Immature natural killer cell (primary cell): ENCODE measurements around the gene PTCRA. TPM values are rescaled to one million over a fixed set of nuclear protein-coding genes. Genes with fewer than 3 reads are reported as not detected.

ENCODE experiments used
- polyA plus RNA-seq, 3 donors: library from polyadenylated mRNA; unstranded; fragments of 300-500 nt; fragmentation: Illumina TruSeq; gene quantifications; one replicate each; pipeline ENCODE4 v1.2.3, GENCODE V29; 2021

Gene PTCRA
- polyA plus RNA-seq, 3 donors from 2014 or later = 0.62 to 3.1 TPM; not detected in 1

Other genes with a start within 250 kb of the PTCRA start
- gene PRPH2, start 193.5 kb upstream of the PTCRA start, polyA plus RNA-seq = under 1 TPM in 2 of 3 donors, not detected in 1; 0.08 to 0.25 TPM
- 100 to 1,000 TPM; 109 to 140 (median 134) TPM for gene TBCC, start 169.9 kb upstream of the PTCRA start, polyA plus RNA-seq
- 1 to 10 TPM; 1.9 to 5.3 (median 2.4) TPM for gene BICRAL, start 134.0 kb upstream of the PTCRA start, polyA plus RNA-seq
- 10 to 100 TPM; 42.4 to 90.8 (median 50.5) TPM for gene RPL7L1, start 36.4 kb upstream of the PTCRA start, polyA plus RNA-seq
- 100 to 1,000 TPM in 2 of 3 donors, 10 to 100 TPM in 1; 92.9 to 129 (median 119) TPM for gene CNPY3, start 13.4 kb downstream of the PTCRA start, polyA plus RNA-seq
- under 1 TPM in 1 of 3 donors, not detected in 2; 0.55 TPM for gene GNMT, start 44.7 kb downstream of the PTCRA start, polyA plus RNA-seq
- 10 to 100 TPM; 12.2 to 18.1 (median 16.4) TPM for gene PEX6, start 63.1 kb downstream of the PTCRA start, polyA plus RNA-seq
- gene PPP2R5D, start 68.5 kb downstream of the PTCRA start, polyA plus RNA-seq = 10 to 100 TPM; 17.1 to 29.9 (median 17.7) TPM
- gene MEA1, start 97.9 kb downstream of the PTCRA start, polyA plus RNA-seq = 100 to 1,000 TPM in 1 of 3 donors, 10 to 100 TPM in 2; 92.4 to 157 (median 97.6) TPM
- 100 to 1,000 TPM; 123 to 228 (median 143) TPM for gene KLHDC3, start 98.2 kb downstream of the PTCRA start, polyA plus RNA-seq
- gene RRP36, start 105.6 kb downstream of the PTCRA start, polyA plus RNA-seq = 10 to 100 TPM; 56.1 to 81.4 (median 78.9) TPM
- 1 to 10 TPM in 2 of 3 donors, under 1 TPM in 1; 0.90 to 3.4 (median 1.3) TPM for gene CUL7, start 137.8 kb downstream of the PTCRA start, polyA plus RNA-seq
- gene MRPL2, start 143.4 kb downstream of the PTCRA start, polyA plus RNA-seq = 10 to 100 TPM; 37.5 to 60.8 (median 54.0) TPM
- 10 to 100 TPM in 2 of 3 donors, 1 to 10 TPM in 1; 9.1 to 14.4 (median 11.0) TPM for gene KLC4, start 143.6 kb downstream of the PTCRA start, polyA plus RNA-seq
- 1 to 10 TPM in 2 of 3 donors, not detected in 1; 1.1 TPM for gene PTK7, start 160.3 kb downstream of the PTCRA start, polyA plus RNA-seq